HG02610 (cell line): ENCODE results near the gene CKMT1A.
"Not testable (repeated sequence)": the region's sequence is repeated elsewhere in the genome, so short reads cannot be mapped to it uniquely, and the experiment has no call there.

Experiments used
- ATAC-seq: cut with Tn5 transposase; IDR thresholded peaks from one replicate; pipeline ENCODE4 v1.9.1; 2021; ENCODE audit warnings: mild to moderate bottlenecking, moderate library complexity; ENCODE audit not compliant: unreplicated experiment

CKMT1A gene

GRCh38 chr15:43693148-43694022 is at the start of gene CKMT1A:
Gene CKMT1A (plus strand): TSS chr15:43693859. CDS start chr15:43694051, 192 bp downstream.
- ATAC-seq = not testable (repeated sequence)

DNA sequence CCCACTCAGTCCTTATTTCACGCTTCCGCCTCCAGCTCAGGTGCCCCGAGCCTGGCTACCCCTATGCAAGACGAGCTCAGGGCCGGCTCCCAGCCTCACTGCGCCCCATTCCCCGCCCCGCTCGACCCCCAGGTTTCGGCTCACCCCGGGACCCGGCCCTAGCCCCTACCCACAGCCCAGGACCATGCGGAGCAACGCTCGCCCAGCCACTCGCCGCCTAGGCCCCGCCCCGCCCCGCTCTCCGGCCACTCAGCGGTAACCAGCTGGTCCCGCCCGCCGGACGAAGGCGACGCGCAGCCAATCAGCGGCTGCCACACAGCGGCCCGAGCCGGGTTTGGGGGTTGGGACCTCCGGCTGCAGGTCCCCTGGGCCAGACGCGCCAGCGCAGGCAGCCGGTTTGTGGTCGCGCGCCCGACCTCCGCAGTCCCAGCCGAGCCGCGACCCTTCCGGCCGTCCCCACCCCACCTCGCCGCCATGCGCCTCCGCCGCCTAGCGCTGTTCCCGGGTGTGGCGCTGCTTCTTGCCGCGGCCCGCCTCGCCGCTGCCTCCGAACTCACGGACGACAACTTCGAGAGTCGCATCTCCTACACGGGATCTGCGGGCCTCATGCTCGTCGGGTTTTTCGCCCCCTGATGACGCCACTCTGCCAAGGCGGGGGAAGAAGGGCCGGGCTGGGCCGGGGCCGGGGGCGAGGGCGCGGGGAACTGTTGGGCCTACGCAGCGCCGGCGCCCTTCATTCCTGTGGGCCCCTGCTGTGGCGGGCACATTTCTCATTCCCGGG is 44.8 kb upstream of the CKMT1A start, which contains the start of gene CATSPER2:
CATSPER2 (minus strand) TSS at position 196 of the 781 bp plus-strand sequence. CDS start 783 bp downstream, outside the sequence.
- ATAC-seq = no peak

DNA sequence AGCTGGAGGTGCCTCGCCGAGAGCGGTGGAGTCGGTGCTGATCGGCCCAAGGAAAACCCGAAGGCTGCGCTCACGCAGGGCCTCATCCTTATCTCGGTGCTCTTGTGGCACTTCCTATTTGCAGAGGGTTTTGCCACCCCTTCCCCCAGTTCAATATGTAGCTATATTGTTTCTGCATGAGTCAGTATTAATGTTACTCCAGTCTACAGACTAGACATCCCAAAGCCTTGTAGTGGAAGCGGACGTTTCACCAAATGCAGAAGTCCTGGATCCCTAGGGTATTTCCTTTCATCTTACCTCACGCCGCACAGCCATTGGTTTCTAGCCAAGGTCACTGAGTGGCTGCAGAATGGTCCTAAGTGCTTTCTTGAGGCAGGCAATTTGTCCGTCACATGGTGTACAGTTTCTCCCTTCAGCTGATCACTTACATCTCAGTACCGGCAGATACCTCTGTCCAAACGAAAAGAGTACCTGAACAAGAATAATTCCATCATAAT is 44.2 kb upstream of the CKMT1A start:
- not testable (repeated sequence) for ATAC-seq

DNA sequence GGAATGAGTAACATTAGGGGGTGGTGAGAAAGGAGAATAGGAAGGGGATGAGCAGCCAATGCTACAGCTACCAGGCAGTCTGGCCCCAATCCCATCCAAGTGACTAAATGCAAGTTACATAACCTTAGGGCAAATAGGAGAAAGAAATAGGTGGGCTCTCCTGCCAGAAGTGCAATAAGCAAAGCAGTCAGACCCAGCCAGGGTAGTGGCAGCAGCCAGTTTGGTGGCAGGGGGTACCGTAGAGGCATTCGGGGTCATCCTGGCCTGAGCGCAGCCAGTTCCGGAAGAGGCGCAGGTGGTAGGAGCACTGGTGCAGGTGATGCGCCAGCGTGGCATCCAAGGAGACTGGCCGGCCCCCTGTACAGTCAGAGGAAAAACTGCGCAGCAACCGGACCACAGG is 33.9 kb upstream of the CKMT1A start:
- ATAC-seq = not testable (repeated sequence)

DNA sequence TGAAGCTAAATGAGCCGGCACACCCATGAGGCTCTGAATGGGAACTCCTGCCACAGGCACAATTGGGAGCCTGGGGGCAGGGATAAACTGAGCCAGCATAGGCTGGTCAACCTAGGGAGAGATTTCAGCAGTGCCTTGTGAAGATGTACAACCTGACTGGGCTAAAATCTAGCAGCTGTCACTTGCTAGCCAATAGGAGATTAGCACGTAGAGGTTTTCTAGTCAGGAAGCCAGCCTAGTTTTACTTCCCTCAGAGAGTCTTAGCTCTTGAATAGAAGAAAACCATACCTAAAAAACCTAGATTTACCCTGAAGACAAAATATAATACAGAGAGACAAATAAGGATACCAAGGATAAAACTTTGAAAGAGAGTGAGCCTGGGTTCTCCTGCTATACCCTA is 31.4 kb upstream of the CKMT1A start:
- not testable (repeated sequence) for ATAC-seq

- ATAC-seq = not testable (repeated sequence)
Observed at GRCh38 chr15:43663333-43663732, 30.3 kb upstream of the CKMT1A start.

GRCh38 chr15:43666177-43666576 is 27.5 kb upstream of the CKMT1A start:
- not testable (repeated sequence) for ATAC-seq

GRCh38 chr15:43674175-43674574 is 19.5 kb upstream of the CKMT1A start:
- not testable (repeated sequence) for ATAC-seq

GRCh38 chr15:43689604-43690301 is 3.9 kb upstream of the CKMT1A start:
- peak; percentile 98 for ATAC-seq

GRCh38 chr15:43692679-43693078 is 980 bp upstream of the CKMT1A start:
- ATAC-seq = not testable (repeated sequence)

GRCh38 chr15:43702174-43702573 is 8.5 kb downstream of the CKMT1A start:
- no peak for ATAC-seq

- no peak for ATAC-seq
Observed at GRCh38 chr15:43702701-43703424, 9.2 kb downstream of the CKMT1A start.

GRCh38 chr15:43710431-43711131 is 16.9 kb downstream of the CKMT1A start:
- ATAC-seq = not testable (repeated sequence)

- ATAC-seq = no peak
Observed at GRCh38 chr15:43723151-43723550, 29.5 kb downstream of the CKMT1A start.

GRCh38 chr15:43726306-43726705 is 32.6 kb downstream of the CKMT1A start:
- ATAC-seq = not testable (repeated sequence)

DNA sequence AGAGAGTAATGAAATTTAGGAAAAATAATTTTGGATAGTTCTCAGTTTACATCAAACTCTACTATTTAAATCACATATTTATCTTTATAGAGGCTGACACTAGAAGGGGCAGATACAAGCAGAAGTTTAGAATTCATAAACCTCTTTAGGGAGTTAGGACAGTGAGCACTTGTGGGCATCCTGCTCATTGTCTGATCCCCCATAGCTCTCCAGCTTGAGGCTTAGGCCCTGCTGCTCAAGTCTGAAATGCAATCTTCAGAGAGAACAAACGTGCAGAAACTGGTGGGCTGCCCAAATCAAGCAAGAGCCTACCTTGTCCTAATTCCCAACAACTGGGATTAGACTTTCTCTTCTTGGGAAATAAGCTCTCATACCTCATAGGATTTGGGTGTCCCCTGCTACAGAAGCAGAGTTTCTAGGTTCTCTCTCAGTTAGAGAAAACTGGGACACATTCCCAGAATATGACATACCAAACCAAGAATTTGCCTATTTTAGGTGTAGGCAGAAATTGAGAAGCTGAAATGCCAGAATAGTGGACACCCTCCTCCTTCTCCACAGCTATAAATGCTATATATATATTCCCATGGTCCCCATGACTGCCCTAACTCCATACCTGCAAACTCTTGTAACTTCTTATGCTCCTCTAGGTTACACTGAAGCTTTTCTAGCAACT is 34.5 kb downstream of the CKMT1A start:
- not testable (repeated sequence) for ATAC-seq

GRCh38 chr15:43735416-43735815 is 41.8 kb downstream of the CKMT1A start:
- peak; percentile 51 for ATAC-seq

DNA sequence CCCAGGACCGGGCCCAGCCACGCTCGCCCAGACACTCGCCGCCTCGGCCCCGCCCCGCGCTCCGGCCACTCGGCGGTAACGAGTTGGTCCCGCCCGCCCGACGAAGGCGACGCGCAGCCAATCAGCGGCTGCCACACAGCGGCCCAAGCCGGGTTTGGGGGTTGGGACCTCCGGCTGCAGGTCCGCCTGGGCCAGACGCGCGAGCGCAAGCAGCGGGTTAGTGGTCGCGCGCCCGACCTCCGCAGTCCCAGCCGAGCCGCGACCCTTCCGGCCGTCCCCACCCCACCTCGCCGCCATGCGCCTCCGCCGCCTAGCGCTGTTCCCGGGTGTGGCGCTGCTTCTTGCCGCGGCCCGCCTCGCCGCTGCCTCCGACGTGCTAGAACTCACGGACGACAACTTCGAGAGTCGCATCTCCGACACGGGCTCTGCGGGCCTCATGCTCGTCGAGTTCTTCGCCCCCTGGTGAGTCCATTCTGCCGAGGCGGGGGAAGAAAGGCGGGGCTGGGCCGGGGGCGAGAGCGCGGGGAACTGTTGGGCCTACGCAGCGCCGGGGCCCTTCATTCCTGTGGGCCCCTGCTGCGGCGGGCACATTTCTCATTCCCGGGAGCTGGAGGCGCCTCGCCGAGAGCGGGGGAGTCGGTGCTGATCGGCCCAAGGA is 52.7 kb downstream of the CKMT1A start, which contains the start of gene PDIA3:
PDIA3 (plus strand) TSS at position 194 of the 658 bp plus-strand sequence; CDS start at position 296, 102 bp downstream.
- ATAC-seq = peak; percentile 73
